GM12878 (cell line): ENCODE measurements around the gene PUS10. TPM values are rescaled to one million over a fixed set of nuclear protein-coding genes. Genes with fewer than 3 reads are reported as not detected.
A peak's percentile ranks its signal among the peaks of the same experiment; 100 is the strongest.

ENCODE experiments used
- BACH1 ChIP-seq: fragments of 450-650 bp; IDR thresholded peaks from 2 replicates; pipeline ENCODE4 v1.6.1; 2017; ENCODE audit warnings: mild to moderate bottlenecking, borderline replicate concordance
- BCL11A ChIP-seq: IDR thresholded peaks from 2 replicates; pipeline ENCODE4 v1.6.1; 2011; ENCODE audit warnings: low read depth, low read length
- BRCA1 ChIP-seq: IDR thresholded peaks from 2 replicates; pipeline ENCODE4 v1.6.1; 2011; ENCODE audit warnings: low read depth, low read length, improper control_type of control experiment
- CEBPZ ChIP-seq: fragments of 150-350 bp; IDR thresholded peaks from 2 replicates; pipeline ENCODE4 v1.6.1; 2016; ENCODE audit warnings: low read depth, low read length
- DPF2 ChIP-seq: fragments of 450-650 bp; IDR thresholded peaks from 2 replicates; pipeline ENCODE4 v1.6.1; 2017; ENCODE audit warnings: mild to moderate bottlenecking
- EED ChIP-seq: sonication (generic); IDR thresholded peaks from 2 replicates; pipeline ENCODE4 v1.6.1; 2016; ENCODE audit warnings: antibody characterized with exemption, low read depth
- JUND ChIP-seq: IDR thresholded peaks from 2 replicates; pipeline ENCODE4 v1.6.1; 2012; ENCODE audit warnings: low read depth, mild to moderate bottlenecking, low read length, improper control_type of control experiment, moderate library complexity
- MLLT1 ChIP-seq: fragments of 450-650 bp; IDR thresholded peaks from 2 replicates; pipeline ENCODE4 v1.6.1; 2016; ENCODE audit warnings: mild to moderate bottlenecking
- MXI1 ChIP-seq: fragments of 150-350 bp; IDR thresholded peaks from 2 replicates; pipeline ENCODE4 v1.6.1; 2011; ENCODE audit warnings: low read depth, mild to moderate bottlenecking, inconsistent platforms, low read length, improper control_type of control experiment
- NR2F1 ChIP-seq: fragments of 450-650 bp; conservative IDR thresholded peaks from 2 replicates; pipeline ENCODE4 v1.6.1; 2017; ENCODE audit warnings: mild to moderate bottlenecking
- PAX8 ChIP-seq: fragments of 450-650 bp; IDR thresholded peaks from 2 replicates; pipeline ENCODE4 v1.6.1; 2017; ENCODE audit warnings: mild to moderate bottlenecking, moderate library complexity
- PKNOX1 ChIP-seq: fragments of 450-650 bp; IDR thresholded peaks from 2 replicates; pipeline ENCODE4 v1.6.1; 2016; ENCODE audit warnings: mild to moderate bottlenecking
- POLR2A ChIP-seq: IDR thresholded peaks from 2 replicates; pipeline ENCODE4 v1.6.1; 2011; ENCODE audit warnings: low read depth, mild to moderate bottlenecking, low read length
- RUNX3 ChIP-seq: IDR thresholded peaks from 2 replicates; pipeline ENCODE4 v1.6.1; 2012; ENCODE audit warnings: low read length, inconsistent platforms
- TARDBP ChIP-seq: IDR thresholded peaks from 2 replicates; pipeline ENCODE4 v1.6.1; 2016; ENCODE audit warnings: borderline replicate concordance
- TBL1XR1 ChIP-seq: IDR thresholded peaks from 2 replicates; pipeline ENCODE4 v1.6.1; 2012; ENCODE audit warnings: low read depth, low read length, improper control_type of control experiment
- ZNF592 ChIP-seq: fragments of 450-650 bp; IDR thresholded peaks from 2 replicates; pipeline ENCODE4 v1.6.1; 2017; ENCODE audit warnings: mild to moderate bottlenecking, moderate library complexity
- ZNF687 ChIP-seq: fragments of 450-650 bp; IDR thresholded peaks from 2 replicates; pipeline ENCODE4 v1.6.1; 2017; ENCODE audit warnings: mild to moderate bottlenecking, moderate library complexity
- polyA plus RNA-seq, 11 experiments: library from polyadenylated mRNA; depleted of rRNA in 4 of 11; unstranded in 6 of 11; stranded (reverse) in 5 of 11; fragments of >200 nt; fragmentation: Nextera tagmentation in 4 of 11; fragmentation: Illumina TruSeq in 1 of 11; extraction: Ambion mirVana in 4 of 11; extraction: Trizol in 1 of 11; gene quantifications; 1 replicate in 1 of 11; 2 replicates in 10 of 11; pipeline versions ENCODE4 v1.2.1 to v1.2.3, GENCODE V29; 2011 to 2016; ENCODE audit warnings: inconsistent platforms in 2 of 11, missing spikeins in 2 of 11, low read depth in 1 of 11
- total RNA-seq, 4 experiments: library from RNA; depleted of rRNA in 3 of 4; stranded (reverse); fragments of >200 nt in 3 of 4; fragmentation: Illumina TruSeq in 1 of 4; extraction: Trizol in 1 of 4; gene quantifications; 2 replicates each; pipeline versions ENCODE4 v1.2.1 to v1.2.3, GENCODE V29; 2013 to 2021

PUS10 gene
- total and polyA plus RNA-seq, 10 of the 15 experiments (the other 5 are each of a cell fraction or from before 2014, with no cell fraction given) = 9.1 to 17.0 (median 13.0) TPM

- no peak for TF ChIP-seq CEBPZ
- TF ChIP-seq POLR2A = no peak
- TF ChIP-seq NR2F1 = peak; percentile 97
- TF ChIP-seq TBL1XR1 = no peak
- 0 out of 2 replicates have a peak, but pooled peaks have one; percentile 11 for TF ChIP-seq BCL11A
- TF ChIP-seq DPF2 = peak; percentile 85
- no peak for TF ChIP-seq PAX8
- peak; percentile 49; the same call in 1 of the 2 replicates for TF ChIP-seq BACH1
- peak; percentile 51; the same call in 1 of the 2 replicates for TF ChIP-seq MXI1
- no peak for TF ChIP-seq BRCA1
- TF ChIP-seq ZNF687 = 0 out of 2 replicates have a peak, but pooled peaks have one; percentile 9
- TF ChIP-seq JUND = peak; percentile 50; the same call in 1 of the 2 replicates
- no peak for TF ChIP-seq TARDBP
- TF ChIP-seq RUNX3 = peak; percentile 80
- TF ChIP-seq MLLT1 = peak; percentile 84
- TF ChIP-seq ZNF592 = 0 out of 2 replicates have a peak, but pooled peaks have one; percentile 28
- TF ChIP-seq EED = peak; percentile 95
- peak; percentile 94 for TF ChIP-seq PKNOX1
Measured at GRCh38 chr2:60992985-60993392, 25.1 kb downstream of the PUS10 start (continued).
